ENCODE measurements around the gene CFAP298. TPM values are rescaled to one million over a fixed set of nuclear protein-coding genes. Genes with fewer than 3 reads are reported as not detected.
A peak's percentile ranks its signal among the peaks of the same experiment; 100 is the strongest.
"Not testable (repeated sequence)": the region's sequence is repeated elsewhere in the genome, so short reads cannot be mapped to it uniquely, and the experiment has no call there.

CFAP298 gene
- total RNA-seq, 2 donors from 2014 or later, result 21.1 to 22.4 TPM

DNA sequence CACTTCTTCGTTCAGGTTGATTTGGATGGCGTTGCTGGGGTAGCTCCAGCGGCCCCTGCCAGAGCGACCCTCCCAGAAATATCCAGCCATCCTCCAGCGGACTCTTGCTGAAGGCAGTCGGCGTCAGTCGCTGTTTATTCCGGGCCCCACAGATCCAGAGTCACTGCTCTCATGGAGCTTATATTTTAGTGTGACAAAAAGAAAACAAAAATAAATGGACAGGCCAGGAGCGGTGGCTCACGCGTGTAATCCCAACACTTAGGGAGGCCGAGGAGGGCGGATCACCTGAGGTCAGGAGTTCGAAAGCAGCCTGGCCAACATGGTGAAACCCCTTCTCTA, 791 bp upstream of the CFAP298 start:
- H3K4me3 Mint-ChIP-seq, result peak overlapping the region; percentile 94 to 99
- no peak for DNase-seq
- peaks cover 13% of the 10 kb centered on the region for H3K4me1 Mint-ChIP-seq (ENCODE audit: low read depth)
- H3K27me3 Mint-ChIP-seq (ENCODE audit: low read depth), result no peaks in the 10 kb centered on the region
- H3K36me3 Mint-ChIP-seq (ENCODE audit: insufficient read depth in 2 of 2), result peaks cover 1 to 8% of the 10 kb centered on the region in 2 donors
- H3K9me3 Mint-ChIP-seq, result no peaks in the 10 kb centered on the region
- H3K27ac Mint-ChIP-seq, result peak overlapping the region; percentile 89
- peak in 1 of 2 donors; percentile 8 for ATAC-seq (replicated peaks in 1 of 2)

DNA sequence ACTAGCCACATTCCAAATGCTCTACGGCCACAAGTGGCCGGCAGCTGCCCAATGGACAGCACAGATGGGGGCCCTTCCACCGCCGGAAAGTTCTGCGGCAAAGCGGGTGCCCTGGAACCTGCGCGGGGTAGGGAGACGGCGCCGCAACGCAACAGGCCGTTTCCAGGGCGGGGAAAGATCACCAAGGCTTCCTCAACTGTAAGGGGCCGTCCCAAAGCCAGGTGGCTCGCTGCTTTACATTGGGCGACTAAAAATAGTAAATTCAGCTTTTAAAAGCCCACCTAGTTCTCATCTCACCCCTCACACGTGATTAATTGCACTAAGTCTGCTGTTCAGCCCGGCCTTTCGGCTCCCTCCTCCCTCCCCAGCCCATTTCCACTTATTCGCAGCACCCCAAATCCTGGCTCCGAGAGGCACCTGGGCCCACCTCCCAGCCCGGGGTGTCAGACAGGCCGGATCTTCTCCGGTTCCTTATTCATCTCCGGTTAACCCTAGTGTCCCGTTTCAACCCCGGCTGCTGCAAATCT, 643 bp downstream of the CFAP298 start:
- Mint-ChIP-seq H3K9me3 (no peaks in the 10 kb centered on the region), H3K36me3 (ENCODE audit: insufficient read depth in 2 of 2) (peaks cover 1 to 10% of the 10 kb centered on the region in 2 donors), H3K4me1 (ENCODE audit: low read depth) (peaks cover 13% of the 10 kb centered on the region), H3K27ac (peak overlapping the region; percentile 89), H3K27me3 (ENCODE audit: low read depth) (no peaks in the 10 kb centered on the region), H3K4me3 (peak overlapping the region; percentile 94 to 99)
- peak; percentile 43 to 48 for DNase-seq
- peak; percentile 2 for ATAC-seq (replicated peaks in 1 of 2)

DNA sequence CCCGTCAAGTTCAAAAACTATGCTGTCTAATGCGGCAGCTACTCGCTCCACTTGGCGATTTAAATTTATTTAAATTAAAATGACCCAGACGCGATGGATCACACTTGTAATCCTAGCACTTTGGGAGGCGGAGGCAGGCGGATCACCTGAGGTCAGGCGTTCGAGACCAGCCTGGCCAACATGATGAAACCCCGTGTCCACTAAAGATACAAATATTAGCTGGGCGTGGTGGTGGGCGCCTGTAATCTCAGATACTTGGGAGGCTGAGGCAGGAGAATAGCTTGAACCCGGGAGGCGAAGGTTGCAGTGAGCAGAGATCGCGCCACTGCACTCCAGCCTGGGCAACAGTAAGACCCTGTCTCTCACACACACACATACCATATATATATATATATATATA, 1.2 kb downstream of the CFAP298 start:
- Mint-ChIP-seq H3K4me3 (peak overlapping the region; percentile 53 to 58), H3K4me1 (ENCODE audit: low read depth) (peaks cover 13% of the 10 kb centered on the region)
- not testable (repeated sequence) for DNase-seq; H3K36me3 Mint-ChIP-seq (ENCODE audit: insufficient read depth in 2 of 2); ATAC-seq (replicated peaks in 1 of 2); H3K9me3 Mint-ChIP-seq; H3K27me3 Mint-ChIP-seq (ENCODE audit: low read depth); H3K27ac Mint-ChIP-seq

GRCh38 chr21:32608851-32609250, 3.3 kb downstream of the CFAP298 start:
- DNase-seq (no peak), ATAC-seq (replicated peaks in 1 of 2) (no peak)
- Mint-ChIP-seq H3K27me3 (ENCODE audit: low read depth) (no peaks in the 10 kb centered on the region), H3K36me3 (ENCODE audit: insufficient read depth in 2 of 2) (peaks cover 4 to 13% of the 10 kb centered on the region in 2 donors), H3K4me1 (ENCODE audit: low read depth) (peaks cover 13% of the 10 kb centered on the region), H3K4me3 (no peak overlapping the region), H3K9me3 (no peaks in the 10 kb centered on the region), H3K27ac (no peak overlapping the region)

DNA sequence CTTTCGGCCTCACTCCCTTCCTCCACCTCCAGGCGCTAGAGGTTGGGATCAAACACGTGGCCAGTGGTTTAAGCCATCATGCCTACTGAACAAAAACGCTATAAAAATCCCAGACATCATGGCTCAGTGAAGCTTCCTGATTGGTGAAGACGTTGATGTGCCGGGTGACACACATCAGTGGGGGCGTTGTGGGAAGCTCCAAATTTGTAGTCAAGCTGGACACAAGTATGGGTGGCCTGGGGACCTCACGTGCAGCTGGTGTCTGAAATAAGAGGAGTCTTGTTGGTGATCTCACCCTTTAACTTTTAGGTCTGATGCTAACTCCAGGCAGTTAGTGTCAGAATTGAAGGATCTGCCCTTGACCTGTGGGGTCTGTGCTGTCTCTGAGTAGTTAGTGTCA, 6.7 kb downstream of the CFAP298 start:
- Mint-ChIP-seq H3K4me3 (no peak overlapping the region), H3K36me3 (ENCODE audit: insufficient read depth in 2 of 2) (peaks cover 9 to 17% of the 10 kb centered on the region in 2 donors), H3K9me3 (no peaks in the 10 kb centered on the region), H3K27me3 (ENCODE audit: low read depth) (no peaks in the 10 kb centered on the region), H3K27ac (no peak overlapping the region), H3K4me1 (ENCODE audit: low read depth) (no peaks in the 10 kb centered on the region)
- DNase-seq (no peak), ATAC-seq (replicated peaks in 1 of 2) (no peak)

GRCh38 chr21:32604464-32604863, 7.7 kb downstream of the CFAP298 start:
- Mint-ChIP-seq H3K4me1 (ENCODE audit: low read depth) (no peaks in the 10 kb centered on the region), H3K4me3 (no peak overlapping the region), H3K27me3 (ENCODE audit: low read depth) (no peaks in the 10 kb centered on the region), H3K9me3 (no peaks in the 10 kb centered on the region), H3K27ac (no peak overlapping the region), H3K36me3 (ENCODE audit: insufficient read depth in 2 of 2) (peaks cover 7 to 15% of the 10 kb centered on the region in 2 donors)
- DNase-seq (no peak), ATAC-seq (replicated peaks in 1 of 2) (no peak)

DNA sequence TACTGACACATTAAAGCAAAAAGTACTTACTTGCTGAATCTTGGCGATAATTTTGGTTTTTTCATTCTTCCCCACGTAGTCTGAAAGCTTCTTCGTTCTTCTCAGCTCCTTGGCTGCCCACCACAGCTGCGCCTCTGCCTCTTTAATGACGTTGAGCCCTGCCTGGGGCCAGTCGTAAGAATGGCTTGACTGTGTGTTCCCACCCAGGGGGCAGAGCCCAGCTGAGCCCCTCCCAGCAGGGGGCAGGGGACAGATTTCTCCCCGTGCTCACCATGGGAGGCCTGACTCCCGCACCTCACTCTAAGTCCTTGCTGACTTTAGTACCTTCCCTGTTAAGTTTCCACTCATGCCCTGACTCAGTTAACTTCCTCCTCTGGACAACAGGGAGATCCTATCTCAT, 9.0 kb downstream of the CFAP298 start:
- Mint-ChIP-seq H3K27me3 (ENCODE audit: low read depth) (no peaks in the 10 kb centered on the region), H3K36me3 (ENCODE audit: insufficient read depth in 2 of 2) (peaks cover 7 to 13% of the 10 kb centered on the region in 2 donors), H3K27ac (no peak overlapping the region), H3K9me3 (no peaks in the 10 kb centered on the region), H3K4me1 (ENCODE audit: low read depth) (no peaks in the 10 kb centered on the region), H3K4me3 (no peak overlapping the region)
- DNase-seq (no peak), ATAC-seq (replicated peaks in 1 of 2) (no peak)

DNA sequence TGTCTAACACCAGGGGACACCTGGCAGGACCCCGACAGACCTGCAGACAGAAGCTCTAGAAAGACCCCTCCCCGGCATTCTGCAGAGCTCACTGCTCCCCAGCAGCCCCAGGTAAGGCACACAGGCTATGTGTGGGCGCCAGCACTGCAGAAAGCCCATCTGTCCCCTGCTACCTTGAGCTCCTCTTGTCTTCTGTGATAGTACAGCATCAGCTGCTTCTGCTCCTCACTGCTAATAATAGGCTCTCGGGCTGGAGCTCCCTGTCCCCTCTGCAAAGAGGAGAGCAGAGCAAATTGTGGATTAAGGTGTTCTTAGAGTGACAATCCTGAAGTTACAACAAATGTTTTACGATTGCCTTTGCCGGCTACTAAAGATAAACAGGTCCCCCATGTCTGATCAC, 10.1 kb downstream of the CFAP298 start:
- H3K27me3 Mint-ChIP-seq (ENCODE audit: low read depth), result no peaks in the 10 kb centered on the region
- H3K9me3 Mint-ChIP-seq, result no peaks in the 10 kb centered on the region
- H3K27ac Mint-ChIP-seq, result no peak overlapping the region
- ATAC-seq (replicated peaks in 1 of 2), result no peak
- H3K4me1 Mint-ChIP-seq (ENCODE audit: low read depth), result no peaks in the 10 kb centered on the region
- no peak overlapping the region for H3K4me3 Mint-ChIP-seq
- no peak for DNase-seq
- peaks cover 7 to 10% of the 10 kb centered on the region in 2 donors for H3K36me3 Mint-ChIP-seq (ENCODE audit: insufficient read depth in 2 of 2)

GRCh38 chr21:32599526-32599925, 12.7 kb downstream of the CFAP298 start:
- Mint-ChIP-seq H3K36me3 (ENCODE audit: insufficient read depth in 2 of 2) (peaks cover 5 to 10% of the 10 kb centered on the region in 2 donors), H3K4me1 (ENCODE audit: low read depth) (peaks cover 7% of the 10 kb centered on the region), H3K27ac (no peak overlapping the region), H3K4me3 (no peak overlapping the region), H3K27me3 (ENCODE audit: low read depth) (no peaks in the 10 kb centered on the region), H3K9me3 (no peaks in the 10 kb centered on the region)
- ATAC-seq (replicated peaks in 1 of 2) (no peak), DNase-seq (no peak)

DNA sequence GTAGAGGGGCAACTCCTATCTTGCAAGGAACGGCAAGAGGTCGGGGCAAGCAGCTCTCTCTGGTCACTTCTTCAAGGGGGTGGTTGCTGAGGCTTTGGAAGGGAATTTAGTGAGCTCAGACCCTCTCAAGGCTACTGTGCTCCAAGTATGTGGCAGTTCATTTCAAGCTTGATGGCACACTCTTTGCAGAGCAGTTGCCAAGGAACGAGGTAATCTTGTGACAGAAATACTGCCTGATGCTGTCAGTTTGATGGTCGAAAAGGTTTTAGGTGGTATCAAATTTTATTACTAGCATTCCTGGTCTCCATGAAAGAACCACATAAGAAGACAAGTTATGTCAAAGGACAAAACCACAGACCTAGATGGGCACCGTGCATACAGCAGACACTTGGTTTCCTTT, 13.1 kb downstream of the CFAP298 start:
- no peaks in the 10 kb centered on the region for H3K27me3 Mint-ChIP-seq (ENCODE audit: low read depth)
- peaks cover 7% of the 10 kb centered on the region for H3K4me1 Mint-ChIP-seq (ENCODE audit: low read depth)
- ATAC-seq (replicated peaks in 1 of 2) (no peak), DNase-seq (no peak)
- H3K4me3 Mint-ChIP-seq, result no peak overlapping the region
- H3K27ac Mint-ChIP-seq, result no peak overlapping the region
- peaks cover 5 to 7% of the 10 kb centered on the region in 2 donors for H3K36me3 Mint-ChIP-seq (ENCODE audit: insufficient read depth in 2 of 2)
- no peaks in the 10 kb centered on the region for H3K9me3 Mint-ChIP-seq

GRCh38 chr21:32597205-32597604, 15.0 kb downstream of the CFAP298 start:
- H3K9me3 Mint-ChIP-seq, result no peaks in the 10 kb centered on the region
- H3K27ac Mint-ChIP-seq, result no peak overlapping the region
- ATAC-seq (replicated peaks in 1 of 2) (no peak), DNase-seq (no peak)
- no peaks in the 10 kb centered on the region for H3K27me3 Mint-ChIP-seq (ENCODE audit: low read depth)
- H3K4me3 Mint-ChIP-seq, result no peak overlapping the region
- H3K4me1 Mint-ChIP-seq (ENCODE audit: low read depth), result peaks cover 7% of the 10 kb centered on the region
- peaks cover 1 to 3% of the 10 kb centered on the region in 2 donors for H3K36me3 Mint-ChIP-seq (ENCODE audit: insufficient read depth in 2 of 2)

GRCh38 chr21:32595431-32595830, 16.7 kb downstream of the CFAP298 start:
- peaks cover 7% of the 10 kb centered on the region for H3K4me1 Mint-ChIP-seq (ENCODE audit: low read depth)
- H3K36me3 Mint-ChIP-seq (ENCODE audit: insufficient read depth in 2 of 2), result no peaks in the 10 kb centered on the region
- DNase-seq, result no peak
- H3K9me3 Mint-ChIP-seq, result no peaks in the 10 kb centered on the region
- ATAC-seq (replicated peaks in 1 of 2), result no peak
- H3K27me3 Mint-ChIP-seq (ENCODE audit: low read depth), result no peaks in the 10 kb centered on the region
- no peak overlapping the region for H3K4me3 Mint-ChIP-seq
- H3K27ac Mint-ChIP-seq, result no peak overlapping the region

DNA sequence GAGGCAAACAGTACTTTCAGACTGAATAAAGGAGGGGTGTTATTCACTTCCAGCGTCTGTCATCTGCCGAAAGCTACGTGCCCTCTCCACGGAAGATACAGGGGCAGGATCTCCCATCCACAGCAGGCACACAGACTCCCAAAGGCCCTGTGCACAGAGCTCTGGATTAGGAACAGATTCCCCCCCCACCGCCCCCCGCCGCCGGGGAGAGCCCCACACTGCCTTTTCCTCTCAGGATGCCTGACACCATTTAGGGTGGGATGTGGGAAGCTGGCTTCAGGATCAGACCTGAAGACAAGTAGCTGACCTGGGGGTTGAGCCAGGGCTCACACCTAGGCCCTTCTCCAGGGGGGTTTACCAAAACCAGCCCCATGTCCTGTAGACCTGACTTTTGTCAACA, 18.5 kb downstream of the CFAP298 start:
- H3K36me3 Mint-ChIP-seq (ENCODE audit: insufficient read depth in 2 of 2), result no peaks in the 10 kb centered on the region
- H3K27me3 Mint-ChIP-seq (ENCODE audit: low read depth), result no peaks in the 10 kb centered on the region
- DNase-seq (no peak), ATAC-seq (replicated peaks in 1 of 2) (no peak)
- H3K4me1 Mint-ChIP-seq (ENCODE audit: low read depth), result peaks cover 7% of the 10 kb centered on the region
- H3K9me3 Mint-ChIP-seq, result no peaks in the 10 kb centered on the region
- H3K4me3 Mint-ChIP-seq, result no peak overlapping the region
- H3K27ac Mint-ChIP-seq, result no peak overlapping the region

DNA sequence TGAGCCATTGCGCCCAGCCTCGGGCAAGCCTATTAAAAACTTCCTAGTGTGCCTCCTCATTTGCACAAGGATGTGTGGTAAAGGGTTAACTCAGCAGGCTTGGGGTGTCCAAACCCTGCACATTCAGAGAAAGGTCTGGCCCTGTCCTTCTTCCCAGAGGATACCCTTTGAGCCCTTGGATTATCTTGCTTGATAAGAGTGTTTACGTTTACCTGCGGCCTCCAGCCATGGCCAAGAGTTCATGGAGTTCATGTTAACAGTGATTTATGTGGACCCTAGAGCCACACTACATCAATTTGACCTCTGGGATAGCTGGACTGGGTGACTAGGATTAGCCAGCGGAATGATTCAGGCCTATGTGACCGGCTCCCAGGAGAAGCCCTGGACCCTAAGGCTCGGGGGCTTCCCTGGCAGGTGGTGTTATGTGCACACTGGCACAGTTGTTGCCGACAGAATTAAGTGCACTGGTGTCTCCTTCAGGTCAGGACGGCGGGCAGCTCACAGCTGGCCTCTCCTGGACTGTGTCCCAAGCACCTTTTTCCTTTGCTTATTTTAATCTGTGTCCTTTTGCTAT, 19.2 kb downstream of the CFAP298 start:
- no peaks in the 10 kb centered on the region for H3K9me3 Mint-ChIP-seq
- H3K27me3 Mint-ChIP-seq (ENCODE audit: low read depth), result no peaks in the 10 kb centered on the region
- no peak for DNase-seq
- H3K36me3 Mint-ChIP-seq (ENCODE audit: insufficient read depth in 2 of 2), result no peaks in the 10 kb centered on the region
- H3K4me3 Mint-ChIP-seq, result no peak overlapping the region
- no peak for ATAC-seq (replicated peaks in 1 of 2)
- no peak overlapping the region for H3K27ac Mint-ChIP-seq
- H3K4me1 Mint-ChIP-seq (ENCODE audit: low read depth), result peaks cover 7% of the 10 kb centered on the region
